Coronary artery (tissue), 2 donors: ENCODE measurements around the gene SART3.
"Not testable (repeated sequence)": the region's sequence is repeated elsewhere in the genome, so short reads cannot be mapped to it uniquely, and the experiment has no call there.

ENCODE experiments used
- DNase-seq: peaks from one replicate; pipeline ENCODE4 v3.0.0-alpha.2; 2017; ENCODE audit warnings: low spot score
- H3K27ac ChIP-seq, 2 donors: fragments of 200-600 bp; sonication (generic); one replicate each; pipeline ENCODE4 v1.5.1; 2016 to 2019
- H3K4me3 ChIP-seq: fragments of 200-600 bp; sonication (generic); 2 replicates; pipeline ENCODE4 v1.5.1; 2016; ENCODE audit warnings: mild to moderate bottlenecking, moderate library complexity
- CTCF ChIP-seq: fragments of 200-600 bp; sonication (generic); IDR thresholded peaks from one replicate; pipeline ENCODE4 v1.5.1; 2019; ENCODE audit warnings: antibody characterized with exemption

SART3 gene

DNA sequence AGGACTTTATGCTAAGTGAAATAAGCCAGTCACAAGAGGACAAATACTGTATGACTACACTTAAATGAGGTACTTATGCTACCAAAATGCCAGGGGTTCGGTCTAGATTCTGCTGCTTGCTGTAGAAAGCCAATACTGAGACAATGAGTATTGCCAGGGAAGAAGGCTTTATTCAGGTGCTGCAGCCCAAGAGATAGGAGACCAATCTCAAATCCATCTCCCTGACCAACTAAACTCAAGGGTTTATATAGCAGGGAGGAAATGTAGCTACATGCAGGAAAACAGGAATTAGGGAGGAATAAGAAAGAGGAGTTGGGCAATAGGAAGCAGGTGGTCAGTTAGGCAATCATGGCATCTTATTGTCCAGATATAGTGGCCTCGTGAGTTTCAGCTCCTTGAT, 58.1 kb downstream of the SART3 start:
- Histone ChIP-seq H3K27ac (no peak overlapping the region), H3K4me3 (no peak overlapping the region)
- TF ChIP-seq CTCF, result no peak
- no peak for DNase-seq

DNA sequence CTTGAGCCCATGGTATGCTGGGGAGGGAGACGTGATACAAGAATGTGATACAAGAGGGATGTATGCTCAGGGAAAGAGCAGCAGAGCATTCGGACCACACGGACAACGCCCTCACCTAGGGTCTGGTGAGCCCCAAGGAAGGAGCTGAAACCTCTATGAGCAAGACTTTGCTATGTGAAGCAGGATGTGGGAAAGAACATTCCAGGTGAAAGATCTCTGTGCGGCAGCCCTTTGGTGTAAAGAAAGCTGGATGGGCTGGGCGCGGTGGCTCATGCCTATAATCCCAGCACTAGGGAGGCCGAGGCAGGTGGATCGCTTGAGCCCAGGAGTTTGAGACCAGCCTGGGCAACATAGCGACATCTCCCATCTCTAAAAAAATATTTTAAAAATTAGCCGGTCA, 62.8 kb downstream of the SART3 start:
- no peak for DNase-seq
- no peak for TF ChIP-seq CTCF
- no peak overlapping the region for H3K4me3 ChIP-seq
- no peak overlapping the region for H3K27ac ChIP-seq

GRCh38 chr12:108495823-108496579, 65.0 kb downstream of the SART3 start:
- DNase-seq, result no peak
- Histone ChIP-seq H3K4me3 (no peak overlapping the region), H3K27ac (no peak overlapping the region)
- TF ChIP-seq CTCF, result no peak

- Histone ChIP-seq H3K27ac (no peak overlapping the region), H3K4me3 (no peak overlapping the region)
- no peak for TF ChIP-seq CTCF
- DNase-seq, result no peak
Measured at GRCh38 chr12:108495054-108495453, 65.9 kb downstream of the SART3 start.

DNA sequence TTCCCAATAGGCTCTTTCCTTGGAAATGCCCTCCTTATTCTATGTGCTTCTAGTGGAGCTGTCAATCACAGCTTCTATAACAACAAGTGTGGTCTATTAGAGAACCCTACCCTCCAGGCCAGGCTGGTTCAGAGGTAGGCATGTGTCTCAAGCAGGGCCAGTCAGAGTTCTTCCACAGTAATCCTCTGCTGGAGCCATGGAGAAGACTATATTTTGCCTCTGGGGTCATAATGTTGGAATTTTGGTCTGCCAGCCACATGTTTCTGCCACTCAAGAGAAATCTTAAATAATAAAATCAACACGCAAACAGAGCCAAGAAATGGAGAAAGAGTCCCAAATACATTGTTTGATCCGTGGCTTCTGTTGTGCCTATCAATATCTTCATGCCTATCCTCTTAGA, 69.7 kb downstream of the SART3 start:
- Histone ChIP-seq H3K27ac (no peak overlapping the region), H3K4me3 (no peak overlapping the region)
- DNase-seq, result no peak
- no peak for TF ChIP-seq CTCF

DNA sequence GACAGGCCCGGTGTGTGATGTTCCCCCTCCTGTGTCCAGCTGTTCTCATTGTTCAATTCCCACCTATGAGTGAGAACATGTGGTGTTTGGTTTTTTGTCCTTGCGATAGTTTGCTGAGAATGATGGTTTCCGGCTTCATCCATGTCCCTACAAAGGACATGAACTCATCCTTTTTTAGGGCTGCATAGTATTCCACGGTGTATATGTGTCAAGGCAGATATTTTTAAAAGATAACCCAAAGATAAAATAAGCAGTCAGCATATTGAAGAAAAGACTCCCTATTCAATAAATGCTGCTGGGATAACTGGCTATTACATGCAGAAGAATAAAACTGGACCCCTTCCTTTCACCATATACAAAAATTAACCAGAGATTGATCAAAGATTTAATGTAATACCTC, 73.9 kb downstream of the SART3 start:
- not testable (repeated sequence) for H3K4me3 ChIP-seq, H3K27ac ChIP-seq, DNase-seq

- H3K27ac ChIP-seq, H3K4me3 ChIP-seq, DNase-seq: not testable (repeated sequence)
Measured at GRCh38 chr12:108485371-108485770, 75.6 kb downstream of the SART3 start.

DNA sequence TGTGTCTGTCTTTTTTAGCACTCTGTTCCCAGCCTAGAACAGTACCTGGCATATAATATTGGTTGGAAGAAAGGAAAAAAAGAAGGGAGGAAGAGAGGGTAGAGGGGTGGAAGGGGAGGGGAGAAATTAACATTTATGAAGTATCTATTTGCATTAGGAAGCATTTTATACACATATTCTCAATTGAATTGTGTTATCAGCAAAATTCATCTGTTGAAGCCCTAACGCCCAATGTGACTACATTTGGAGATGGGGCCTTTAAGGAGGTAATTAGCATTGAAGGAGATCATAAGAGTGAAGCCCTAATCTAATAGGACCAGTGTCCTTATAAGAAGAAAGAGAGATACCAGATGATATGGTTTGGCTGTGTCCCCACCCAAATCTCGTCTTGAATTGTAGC, 76.1 kb downstream of the SART3 start:
- TF ChIP-seq CTCF, result no peak
- Histone ChIP-seq H3K27ac (no peak overlapping the region), H3K4me3 (no peak overlapping the region)
- DNase-seq, result no peak
